A549 treated with AZD9567 at 1 μM for 4 hours (cell line): ENCODE results near the gene TSPO. TPM values are rescaled to one million over a fixed set of nuclear protein-coding genes. Genes with fewer than 3 reads are reported as not detected.

Experiments
- total RNA-seq: library from RNA; stranded (reverse); fragments of 200-300 nt; extraction: Qiagen RNA extraction; gene quantifications from 5 replicates; pipeline ENCODE4 v1.2.3, GENCODE V29; 2022; ENCODE audit not compliant: insufficient read depth

Gene TSPO
- 133 to 228 TPM (median 222 TPM) in 5 replicates for total RNA-seq

DNA sequence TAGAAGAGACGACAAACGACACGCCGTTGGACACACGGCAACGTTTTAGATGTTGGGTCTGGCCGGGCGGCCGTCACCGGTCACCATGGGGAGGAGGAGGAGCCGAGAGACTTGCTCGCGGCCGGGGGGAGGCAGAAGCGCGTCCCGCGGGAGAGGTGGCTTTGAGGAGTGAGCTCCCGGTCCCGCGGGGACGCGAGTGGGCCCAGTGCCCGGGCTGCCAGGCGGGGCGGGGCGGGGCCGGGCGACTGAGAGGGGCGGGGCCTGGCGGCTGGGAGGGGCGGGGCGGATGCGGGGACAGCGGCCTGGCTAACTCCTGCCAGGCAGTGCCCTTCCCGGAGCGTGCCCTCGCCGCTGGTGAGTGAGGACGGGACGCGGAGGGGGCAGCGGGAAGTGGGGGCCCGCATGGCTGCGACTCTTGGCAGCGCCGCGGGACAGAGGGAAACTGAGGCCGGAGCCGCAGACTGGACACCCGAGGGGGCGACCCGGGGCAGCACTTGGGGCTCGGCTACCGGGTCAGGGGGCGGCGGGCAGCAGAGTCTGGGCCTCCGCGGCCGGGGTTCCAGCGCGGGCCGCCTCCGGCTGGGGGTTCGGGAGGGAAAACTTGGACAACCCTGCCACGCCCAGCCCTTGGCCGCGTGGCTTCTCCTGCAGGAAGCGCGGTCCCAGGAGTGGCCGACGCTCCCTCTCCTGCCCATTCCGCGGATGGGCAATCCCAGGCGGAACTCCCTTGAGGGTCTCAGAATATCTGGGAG, at the start of gene TSPO:
Gene TSPO, plus strand, starts transcription at position 309 of the 752 bp plus-strand sequence. CDS start 7,680 bp downstream, outside the sequence.

GRCh38 chr22:43110444-43110926, 40.9 kb upstream of the TSPO start, which contains the start of gene BIK:
Gene BIK (plus strand): TSS chr22:43110750. CDS start chr22:43124023, 13,273 bp downstream.

DNA sequence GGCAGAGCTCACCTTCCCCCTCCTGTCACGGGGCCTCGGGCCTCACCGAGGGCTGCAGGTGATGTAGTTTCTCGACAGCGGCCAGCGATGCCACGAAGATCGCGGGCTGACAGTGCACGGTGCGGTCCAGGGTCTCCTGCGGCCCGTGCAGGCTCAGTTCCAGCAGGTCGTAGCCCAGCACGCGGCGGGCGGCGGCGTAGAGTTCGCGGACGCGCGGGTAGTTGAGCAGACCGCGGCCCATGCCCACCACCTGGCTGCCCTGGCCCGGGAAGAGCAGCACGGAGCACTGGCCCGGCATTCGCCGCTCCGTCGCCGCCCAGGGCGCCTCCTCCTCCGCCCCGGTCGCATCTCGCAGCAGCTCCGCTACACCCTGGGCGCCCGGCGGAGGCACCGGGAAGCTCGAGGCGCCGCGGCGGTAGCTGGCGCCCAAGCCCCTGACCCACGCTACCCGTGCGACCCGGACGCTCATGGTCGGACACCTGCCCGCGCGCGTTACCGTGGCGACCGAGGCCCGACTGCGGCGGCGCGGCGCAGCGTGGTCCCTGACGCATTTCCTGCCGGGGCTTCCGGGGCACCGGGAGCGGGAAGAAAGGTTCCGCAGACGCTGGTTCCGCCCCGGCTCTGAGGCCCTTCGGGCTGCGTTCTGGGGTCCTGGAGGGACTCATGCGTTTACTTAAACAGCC, 8.3 kb upstream of the TSPO start, which contains the start of gene MCAT:
Gene MCAT, minus strand, starts transcription at position 519 of the 683 bp plus-strand sequence. Its CDS starts 50 bp downstream, at position 469.

GRCh38 chr22:43186272-43187170, 35.2 kb downstream of the TSPO start, which contains the start of gene TTLL12:
Gene TTLL12 (minus strand): TSS chr22:43187134. CDS start chr22:43187069, 65 bp downstream.

Other genes starting within 250 kb of the TSPO start
- 127 to 156 TPM (median 150 TPM) in 5 replicates for gene PACSIN2, start 136.4 kb upstream of the TSPO start, total RNA-seq
- 2.4 to 5.4 TPM (median 2.9 TPM) in 5 replicates for gene TTLL1, start 62.2 kb upstream of the TSPO start, total RNA-seq
- gene BIK, start 40.8 kb upstream of the TSPO start, total RNA-seq: 1.3 to 2.1 TPM (median 1.5 TPM) in 4 of 5 replicates, not detected in the other
- 13.3 to 27.0 TPM (median 25.4 TPM) in 5 replicates for gene MCAT, start 8.2 kb upstream of the TSPO start, total RNA-seq
- gene TTLL12, start 35.6 kb downstream of the TSPO start, total RNA-seq: 24.0 to 34.6 TPM (median 25.2 TPM) in 5 replicates
- 0.09 to 0.65 TPM (median 0.13 TPM) in 4 of 5 replicates, not detected in the other for gene SCUBE1, start 191.8 kb downstream of the TSPO start, total RNA-seq